ENCODE data around the gene SLAIN1. TPM values are rescaled to one million over a fixed set of nuclear protein-coding genes. Genes with fewer than 3 reads are reported as not detected.

Gene SLAIN1
- total RNA-seq, 1 donor from 2014 or later = 3.4 TPM

DNA sequence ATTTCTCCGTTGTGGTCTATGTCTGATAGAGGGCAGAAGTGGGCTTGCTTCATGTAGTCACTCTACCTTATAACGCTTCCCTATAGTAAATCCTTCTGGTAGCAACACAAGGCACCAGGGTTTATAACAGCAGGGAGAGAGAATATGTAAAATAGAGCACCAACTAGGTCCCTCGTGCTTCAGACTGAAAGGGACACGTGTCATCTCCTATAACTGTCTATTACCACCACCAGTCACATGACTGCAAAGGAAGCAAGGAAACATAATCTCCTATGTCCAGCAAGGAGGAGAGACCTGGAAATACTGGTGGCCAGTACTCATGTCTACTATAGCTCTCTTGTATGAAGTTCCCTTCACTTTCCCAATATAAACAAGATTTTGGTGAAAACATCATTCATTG, 79.2 kb downstream of the SLAIN1 start:
- TF ChIP-seq CTCF (IDR thresholded peaks at IDR 0.05; ENCODE audit: insufficient read depth, low read depth, low read length) (no peak), EZH2 (IDR thresholded peaks at IDR 0.05; ENCODE audit: insufficient read depth, low read length) (no peak)
- no peak overlapping the region for H3K4me2 ChIP-seq (ENCODE audit: low read length)
- Mint-ChIP-seq H3K27ac (ENCODE audit: unreplicated experiment) (no peak overlapping the region), H3K36me3 (ENCODE audit: low read depth, unreplicated experiment) (no peaks in the 10 kb centered on the region), H3K4me1 (ENCODE audit: low read depth, unreplicated experiment) (peaks cover 5% of the 10 kb centered on the region), H3K4me3 (ENCODE audit: unreplicated experiment) (no peak overlapping the region), H3K27me3 (ENCODE audit: low read depth, unreplicated experiment) (no peaks in the 10 kb centered on the region), H3K9me3 (ENCODE audit: unreplicated experiment) (no peaks in the 10 kb centered on the region)
- H3K9me3 ChIP-seq (ENCODE audit: insufficient read depth, low read depth, low read length) = no peaks in the 10 kb centered on the region
- no peak for FAIRE-seq
- no peaks in the 10 kb centered on the region for H3K36me3 ChIP-seq (ENCODE audit: insufficient read depth, low read length)
- no peak overlapping the region for H3K9ac ChIP-seq (ENCODE audit: low read length)
- no peaks in the 10 kb centered on the region for H4K20me1 ChIP-seq (ENCODE audit: insufficient read depth, low read length)
- H2AFZ ChIP-seq (ENCODE audit: low read depth, low read length) = no peak overlapping the region
- H3K4me1 ChIP-seq (ENCODE audit: insufficient read depth, low read length) = no peaks in the 10 kb centered on the region
- no peak for DNase-seq (ENCODE audit: low read depth)
- H3K27ac ChIP-seq (ENCODE audit: low read depth, low read length) = no peak overlapping the region
- no peak overlapping the region for H3K4me3 ChIP-seq (ENCODE audit: insufficient read depth, low read depth, low read length)
- no peaks in the 10 kb centered on the region for H3K79me2 ChIP-seq (ENCODE audit: insufficient read depth, low read length)
- no peaks in the 10 kb centered on the region for H3K27me3 ChIP-seq (ENCODE audit: insufficient read depth, low read length)

DNA sequence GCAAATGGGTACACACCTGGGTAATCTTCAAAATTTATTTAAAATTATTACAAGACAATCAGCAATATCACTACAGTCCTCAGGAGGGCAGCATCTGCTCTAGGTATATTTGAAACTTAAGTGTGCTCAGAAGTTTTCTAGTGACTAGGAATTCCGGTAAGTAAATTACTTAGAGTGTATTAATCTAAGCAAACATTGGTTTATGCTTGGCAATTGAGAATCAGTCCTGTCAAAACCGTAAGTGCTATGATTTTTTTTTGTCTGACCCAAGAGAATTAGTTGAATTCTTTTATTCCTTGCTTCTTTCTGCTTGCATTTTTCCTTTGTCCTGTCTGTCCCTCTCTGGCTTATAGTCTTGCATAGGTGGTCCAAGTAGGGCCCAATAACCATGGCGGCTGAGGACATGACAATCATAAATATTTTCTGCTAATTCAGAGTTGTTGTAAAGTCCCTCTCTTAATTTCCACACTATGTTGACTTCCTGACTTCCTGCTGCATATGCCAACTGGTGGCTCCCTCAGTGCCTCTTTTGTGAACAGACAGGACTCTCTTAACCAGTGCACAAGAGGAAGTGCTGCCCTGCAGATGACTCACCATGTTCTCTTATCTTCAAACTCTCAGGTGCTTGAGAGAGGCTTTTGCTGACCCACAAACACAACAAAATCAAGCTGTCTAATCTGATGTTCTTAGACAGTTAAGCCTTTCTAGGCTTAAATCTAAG, 82.2 kb downstream of the SLAIN1 start:
- H3K27ac Mint-ChIP-seq (ENCODE audit: unreplicated experiment) = no peak overlapping the region
- Histone ChIP-seq H3K4me2 (ENCODE audit: low read length) (no peak overlapping the region), H3K9me3 (ENCODE audit: insufficient read depth, low read depth, low read length) (no peaks in the 10 kb centered on the region), H3K27me3 (ENCODE audit: insufficient read depth, low read length) (no peaks in the 10 kb centered on the region), H3K36me3 (ENCODE audit: insufficient read depth, low read length) (no peaks in the 10 kb centered on the region), H4K20me1 (ENCODE audit: insufficient read depth, low read length) (no peaks in the 10 kb centered on the region), H3K9ac (ENCODE audit: low read length) (no peak overlapping the region), H3K4me1 (ENCODE audit: insufficient read depth, low read length) (no peaks in the 10 kb centered on the region), H3K4me3 (ENCODE audit: insufficient read depth, low read depth, low read length) (no peak overlapping the region), H3K27ac (ENCODE audit: low read depth, low read length) (no peak overlapping the region), H3K79me2 (ENCODE audit: insufficient read depth, low read length) (no peaks in the 10 kb centered on the region), H2AFZ (ENCODE audit: low read depth, low read length) (no peak overlapping the region)
- FAIRE-seq = no peak
- no peaks in the 10 kb centered on the region for H3K27me3 Mint-ChIP-seq (ENCODE audit: low read depth, unreplicated experiment)
- no peaks in the 10 kb centered on the region for H3K9me3 Mint-ChIP-seq (ENCODE audit: unreplicated experiment)
- H3K36me3 Mint-ChIP-seq (ENCODE audit: low read depth, unreplicated experiment) = no peaks in the 10 kb centered on the region
- peak; percentile 72 for TF ChIP-seq CTCF (IDR thresholded peaks at IDR 0.05; ENCODE audit: insufficient read depth, low read depth, low read length)
- TF ChIP-seq EZH2 (IDR thresholded peaks at IDR 0.05; ENCODE audit: insufficient read depth, low read length) = no peak
- DNase-seq (ENCODE audit: low read depth) = peak; percentile 39
- peaks cover 5% of the 10 kb centered on the region for H3K4me1 Mint-ChIP-seq (ENCODE audit: low read depth, unreplicated experiment)
- no peak overlapping the region for H3K4me3 Mint-ChIP-seq (ENCODE audit: unreplicated experiment)

- Histone ChIP-seq H2AFZ (ENCODE audit: low read depth, low read length) (no peak overlapping the region), H3K9me3 (ENCODE audit: insufficient read depth, low read depth, low read length) (no peaks in the 10 kb centered on the region), H3K9ac (ENCODE audit: low read length) (no peak overlapping the region), H4K20me1 (ENCODE audit: insufficient read depth, low read length) (no peaks in the 10 kb centered on the region), H3K79me2 (ENCODE audit: insufficient read depth, low read length) (no peaks in the 10 kb centered on the region), H3K27me3 (ENCODE audit: insufficient read depth, low read length) (no peaks in the 10 kb centered on the region), H3K4me2 (ENCODE audit: low read length) (no peak overlapping the region), H3K4me3 (ENCODE audit: insufficient read depth, low read depth, low read length) (no peak overlapping the region), H3K36me3 (ENCODE audit: insufficient read depth, low read length) (no peaks in the 10 kb centered on the region), H3K27ac (ENCODE audit: low read depth, low read length) (no peak overlapping the region), H3K4me1 (ENCODE audit: insufficient read depth, low read length) (no peaks in the 10 kb centered on the region)
- DNase-seq (ENCODE audit: low read depth) (no peak), FAIRE-seq (no peak)
- TF ChIP-seq EZH2 (IDR thresholded peaks at IDR 0.05; ENCODE audit: insufficient read depth, low read length) (no peak), CTCF (IDR thresholded peaks at IDR 0.05; ENCODE audit: insufficient read depth, low read depth, low read length) (no peak)
- Mint-ChIP-seq H3K27ac (ENCODE audit: unreplicated experiment) (no peak overlapping the region), H3K9me3 (ENCODE audit: unreplicated experiment) (no peaks in the 10 kb centered on the region), H3K4me3 (ENCODE audit: unreplicated experiment) (no peak overlapping the region), H3K27me3 (ENCODE audit: low read depth, unreplicated experiment) (no peaks in the 10 kb centered on the region), H3K36me3 (ENCODE audit: low read depth, unreplicated experiment) (no peaks in the 10 kb centered on the region), H3K4me1 (ENCODE audit: low read depth, unreplicated experiment) (peaks cover 5% of the 10 kb centered on the region)
These were observed 84.3 kb downstream of the SLAIN1 start for GRCh38 chr13:77781808-77782207.
